ENCODE data around the gene OSTM1. TPM values are rescaled to one million over a fixed set of nuclear protein-coding genes. Genes with fewer than 3 reads are reported as not detected.
"Not testable (repeated sequence)": the region's sequence is repeated elsewhere in the genome, so short reads cannot be mapped to it uniquely, and the experiment has no call there.

OSTM1 gene
- total RNA-seq, 1 donor from 2014 or later: 43.2 TPM

DNA sequence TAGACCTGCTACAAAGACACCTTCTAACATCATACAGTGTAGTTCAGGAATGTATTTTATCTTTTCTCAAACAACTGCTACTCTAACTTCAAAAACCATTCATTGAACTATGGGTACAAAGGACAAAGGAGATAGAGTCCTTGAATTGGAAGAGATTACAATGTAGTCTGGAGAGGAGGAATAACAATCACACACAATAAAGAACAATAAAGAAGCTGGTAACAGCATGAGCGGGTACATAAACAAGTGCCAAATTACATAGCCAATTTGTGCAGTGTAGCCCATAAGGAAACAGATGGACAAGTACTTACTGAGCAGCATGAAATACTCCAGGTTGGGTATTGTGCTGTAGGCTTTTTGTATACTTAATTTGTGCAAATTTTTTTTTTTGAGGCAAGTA lies 44.3 kb downstream of the OSTM1 start:
- intact Hi-C loops (cut with DNase I): no loop called here
- DNase-seq (ENCODE audit: low spot score): no peak
- ATAC-seq: no peak

DNA sequence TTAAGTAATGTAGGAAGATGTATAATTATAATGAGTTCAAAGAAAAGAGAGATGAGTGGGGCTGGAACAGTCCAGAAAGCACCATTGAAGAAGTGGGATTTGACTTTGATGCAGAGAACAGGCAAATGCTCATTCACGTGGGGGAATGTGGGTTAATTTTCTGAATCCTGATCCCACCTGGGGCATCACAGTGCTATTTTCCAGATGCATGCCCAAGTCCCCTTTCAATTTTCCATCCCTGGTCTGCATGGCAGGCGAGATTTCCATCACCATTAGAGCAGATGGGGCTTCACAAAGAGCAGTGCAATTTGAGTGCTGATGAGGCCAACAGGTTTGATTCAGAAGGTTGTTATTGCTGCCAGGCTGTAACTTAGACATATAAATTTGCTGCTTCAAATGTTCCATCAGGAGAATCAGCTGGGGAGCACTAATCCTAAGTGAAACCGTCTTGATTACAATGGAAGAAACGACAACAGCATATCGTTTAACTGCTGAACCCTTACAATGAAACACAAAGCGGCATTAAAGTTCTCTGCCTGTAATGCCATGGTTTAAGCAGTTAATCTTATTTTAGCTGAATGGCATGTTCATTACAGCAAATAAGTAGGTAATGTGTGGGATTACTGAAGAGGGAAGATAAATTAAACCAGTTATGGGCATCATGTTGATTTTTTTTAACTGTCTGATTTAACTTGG lies 45.2 kb downstream of the OSTM1 start:
- DNase-seq (ENCODE audit: low spot score) (no peak), ATAC-seq (no peak)
- intact Hi-C loops (cut with DNase I): no loop called here

DNA sequence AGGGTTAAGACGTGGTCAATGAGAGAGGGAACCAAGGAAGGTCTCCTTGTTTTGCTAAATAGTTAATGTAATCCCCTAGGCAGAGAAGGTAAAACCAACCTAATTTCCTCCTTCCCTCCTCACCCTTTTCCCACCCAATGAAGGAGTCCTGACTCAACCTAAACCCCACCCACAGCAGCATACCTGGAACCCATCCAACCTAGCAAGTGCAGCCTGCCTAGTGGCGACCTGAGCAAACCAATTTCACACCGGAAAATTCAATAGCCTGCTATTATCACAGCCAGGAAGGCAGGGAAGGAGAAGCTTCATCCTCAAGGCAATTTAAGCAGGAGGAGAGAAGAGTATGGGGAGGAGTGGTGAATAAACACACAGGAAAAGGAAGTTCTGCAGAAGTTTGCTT lies 46.9 kb downstream of the OSTM1 start:
- DNase-seq (ENCODE audit: low spot score) (no peak), ATAC-seq (no peak)
- intact Hi-C loops (cut with DNase I): no loop called here

DNA sequence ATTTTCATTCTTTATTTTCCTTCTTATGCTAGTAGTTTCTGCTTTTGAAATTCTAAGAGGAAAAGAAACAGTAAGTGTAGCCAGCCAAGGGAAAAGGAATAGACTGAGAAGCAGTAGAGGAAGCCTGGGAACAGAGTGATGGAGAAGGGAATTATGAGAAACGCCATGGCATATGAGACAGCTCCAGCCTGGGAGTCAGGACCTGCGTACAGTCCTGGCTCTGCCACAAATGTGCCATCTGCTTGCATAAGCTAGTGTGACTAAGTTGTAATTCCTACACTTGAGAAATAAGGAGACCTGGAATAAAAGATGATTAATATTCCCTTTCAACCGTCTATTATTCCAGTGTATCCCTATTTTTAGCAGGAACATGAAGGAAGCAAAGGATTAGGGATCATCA lies 47.5 kb downstream of the OSTM1 start:
- intact Hi-C loops (cut with DNase I): no loop called here
- no peak for DNase-seq (ENCODE audit: low spot score)
- ATAC-seq: no peak

DNA sequence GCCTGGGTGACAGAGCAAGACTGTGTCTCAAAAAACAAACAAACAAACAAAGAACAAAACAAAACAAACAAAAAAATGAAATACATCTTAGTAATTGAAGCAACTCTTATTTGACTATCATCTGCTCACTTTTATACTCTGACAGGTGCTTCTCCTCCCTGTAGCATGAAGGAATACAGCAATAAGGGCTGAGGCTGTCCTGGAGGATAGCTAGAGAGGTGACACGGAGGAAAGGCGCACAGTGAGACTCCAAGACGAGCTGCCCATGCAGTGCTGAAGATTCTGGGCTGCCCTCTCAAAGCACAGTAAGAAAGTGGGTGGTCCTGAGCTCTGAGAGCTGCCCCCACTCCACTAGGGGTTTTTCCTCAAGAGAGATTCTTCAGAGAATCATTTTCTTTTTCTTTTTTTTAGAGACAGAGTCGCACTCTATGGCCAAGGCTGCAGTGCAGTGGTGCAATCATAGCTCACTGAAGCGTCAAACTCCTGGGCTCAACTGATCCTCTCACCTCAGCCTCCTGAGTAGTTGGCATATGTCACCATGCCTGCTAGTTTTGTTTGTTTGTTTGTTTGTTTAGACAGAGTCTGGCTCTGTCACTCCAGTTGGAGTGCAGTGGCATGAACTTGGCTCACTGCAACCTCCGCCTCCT lies 50.0 kb downstream of the OSTM1 start:
- intact Hi-C loops (cut with DNase I): no loop called here
- no peak for ATAC-seq
- no peak for DNase-seq (ENCODE audit: low spot score)

DNA sequence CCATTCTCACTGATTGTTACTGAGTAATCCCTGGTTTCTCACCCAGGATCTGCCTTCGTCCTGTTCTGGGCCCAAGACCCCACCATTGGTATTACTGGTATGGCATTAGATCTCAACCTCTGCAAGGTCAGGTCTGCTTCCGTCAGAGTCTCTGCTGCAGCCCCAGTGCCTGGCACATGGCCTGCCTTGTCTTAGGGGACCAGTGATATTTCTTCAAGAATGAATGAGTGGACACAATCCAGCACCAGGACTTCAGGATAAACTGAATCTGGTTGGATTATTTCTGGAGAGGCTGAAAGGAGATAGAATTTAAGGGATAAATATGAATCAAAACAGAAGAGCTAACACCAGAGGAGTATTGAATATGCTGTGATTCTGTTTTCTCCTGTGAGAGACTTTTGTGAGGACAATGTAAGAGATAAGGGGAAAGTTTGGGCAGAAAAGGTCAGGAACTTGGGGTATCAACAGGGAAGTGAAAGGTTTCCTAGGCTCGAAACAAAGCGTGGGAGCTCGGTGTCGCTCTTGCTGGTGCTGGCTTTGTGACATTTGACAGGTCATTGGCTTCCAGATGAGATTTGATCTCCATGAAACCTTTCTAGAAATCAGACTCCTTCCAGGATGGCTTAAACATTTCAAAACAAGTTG lies 53.9 kb downstream of the OSTM1 start:
- intact Hi-C loops (cut with DNase I): no loop called here
- ATAC-seq: peak; percentile 74
- DNase-seq (ENCODE audit: low spot score): no peak

DNA sequence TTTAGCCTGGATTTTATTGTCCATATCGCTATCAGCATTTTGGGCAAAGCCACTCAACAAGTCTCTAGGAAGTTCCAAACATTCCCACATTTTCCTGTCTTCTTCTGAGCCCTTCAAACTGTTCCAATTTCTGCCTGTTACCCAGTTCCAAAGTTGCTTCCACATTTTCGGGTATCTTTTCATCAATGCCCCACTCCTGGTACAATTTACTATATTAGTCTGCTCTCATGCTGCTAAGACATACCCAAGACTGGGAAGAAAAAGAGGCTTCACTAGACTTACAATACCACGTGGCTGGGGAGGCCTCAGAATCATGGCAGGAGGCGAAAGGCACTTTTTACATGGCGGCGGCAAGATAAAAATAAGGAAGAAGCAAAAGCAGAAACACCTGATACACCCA lies 58.3 kb downstream of the OSTM1 start:
- intact Hi-C loops (cut with DNase I); ATAC-seq; DNase-seq (ENCODE audit: low spot score): not testable (repeated sequence)

DNA sequence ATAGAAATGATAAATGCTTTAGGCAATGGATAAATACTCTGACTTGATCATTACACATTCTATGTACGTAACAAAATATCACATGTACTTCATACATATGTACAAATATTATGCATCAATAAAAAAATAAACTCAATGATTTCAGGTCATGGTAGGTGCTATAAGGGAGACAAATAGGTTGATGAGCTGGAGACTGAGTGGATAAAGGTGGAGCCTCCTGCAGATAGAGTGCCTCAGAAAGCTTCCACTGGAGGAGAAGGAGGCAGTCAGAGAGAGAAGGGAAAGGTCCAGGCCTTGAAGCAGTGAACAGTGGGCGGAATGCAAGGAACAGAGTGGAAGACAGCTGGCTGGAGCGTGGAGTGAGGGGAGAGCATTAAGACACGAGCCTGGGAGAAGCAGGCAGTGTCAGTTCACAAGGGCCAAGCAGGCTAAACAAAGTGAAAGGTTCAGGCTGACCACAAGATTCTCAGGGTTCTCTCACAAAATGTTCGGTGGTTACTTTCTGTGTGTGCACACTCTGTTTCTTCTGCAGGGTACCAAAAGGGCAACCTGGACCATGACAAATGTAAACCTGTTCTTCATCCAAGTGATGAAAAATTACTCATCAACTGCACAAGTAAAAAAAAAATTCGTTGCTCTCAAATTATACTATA lies 60.6 kb downstream of the OSTM1 start:
- DNase-seq (ENCODE audit: low spot score) (no peak), ATAC-seq (no peak)
- intact Hi-C loops (cut with DNase I): no loop called here

DNA sequence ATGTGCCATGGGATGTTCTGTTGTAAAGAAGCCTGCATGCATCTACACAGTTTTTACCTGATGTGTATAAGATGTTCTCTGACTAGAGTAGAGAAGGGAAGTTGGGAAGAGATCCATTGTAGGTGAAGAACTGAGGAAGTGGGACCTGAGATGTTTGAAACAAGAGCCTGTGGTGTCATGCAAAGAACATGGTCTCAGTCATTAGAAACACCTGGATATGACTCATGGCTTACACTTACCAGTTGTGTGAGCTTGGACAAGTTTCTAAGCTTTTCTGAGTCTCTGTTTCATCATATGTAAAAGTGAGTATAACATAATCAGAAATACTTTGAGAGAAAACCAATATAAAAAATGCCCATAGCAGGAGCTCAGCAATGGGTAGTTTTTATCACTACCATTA lies 64.6 kb downstream of the OSTM1 start:
- DNase-seq (ENCODE audit: low spot score) (no peak), ATAC-seq (no peak)
- intact Hi-C loops (cut with DNase I): no loop called here

DNA sequence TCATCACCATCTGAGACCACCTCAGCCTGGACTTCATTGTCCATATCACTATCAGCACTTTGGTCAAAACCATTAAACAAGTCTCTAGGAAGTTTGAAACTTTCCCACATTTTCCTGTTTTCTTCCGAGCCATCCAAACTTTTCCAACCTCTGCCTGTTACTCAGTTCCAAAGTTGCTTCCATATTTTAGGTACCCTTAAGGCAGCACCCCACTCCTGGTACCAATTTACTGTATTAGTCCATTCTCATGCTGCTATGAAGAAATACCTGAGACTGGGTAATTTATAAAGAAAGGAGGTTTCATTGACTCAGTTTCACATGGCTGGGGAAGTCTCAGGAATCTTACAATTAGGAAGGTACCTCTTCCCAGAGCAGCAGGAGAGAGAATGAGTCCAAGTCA lies 65.3 kb downstream of the OSTM1 start:
- ATAC-seq; DNase-seq (ENCODE audit: low spot score); intact Hi-C loops (cut with DNase I): not testable (repeated sequence)

DNA sequence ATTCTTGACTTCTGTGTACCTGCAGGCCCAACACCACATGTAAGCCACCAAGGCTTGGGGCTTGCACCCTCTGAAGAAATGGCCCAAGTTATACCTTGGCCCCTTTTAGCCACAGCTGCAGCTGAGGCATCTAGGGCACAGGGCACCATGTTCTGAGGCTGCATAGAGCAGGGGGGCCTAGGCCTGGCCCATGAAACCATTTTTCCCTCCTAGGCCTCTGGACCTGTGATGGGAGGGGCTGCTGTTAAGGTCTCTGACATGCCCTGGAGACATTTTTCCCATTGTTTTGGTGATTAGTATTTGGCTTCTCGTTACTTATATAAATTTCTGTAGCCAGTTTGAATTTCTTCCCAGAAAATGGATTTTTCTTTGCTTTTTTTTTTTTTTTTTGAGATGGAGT lies 66.2 kb downstream of the OSTM1 start:
- DNase-seq (ENCODE audit: low spot score) (no peak), ATAC-seq (no peak)
- intact Hi-C loops (cut with DNase I): no loop called here

DNA sequence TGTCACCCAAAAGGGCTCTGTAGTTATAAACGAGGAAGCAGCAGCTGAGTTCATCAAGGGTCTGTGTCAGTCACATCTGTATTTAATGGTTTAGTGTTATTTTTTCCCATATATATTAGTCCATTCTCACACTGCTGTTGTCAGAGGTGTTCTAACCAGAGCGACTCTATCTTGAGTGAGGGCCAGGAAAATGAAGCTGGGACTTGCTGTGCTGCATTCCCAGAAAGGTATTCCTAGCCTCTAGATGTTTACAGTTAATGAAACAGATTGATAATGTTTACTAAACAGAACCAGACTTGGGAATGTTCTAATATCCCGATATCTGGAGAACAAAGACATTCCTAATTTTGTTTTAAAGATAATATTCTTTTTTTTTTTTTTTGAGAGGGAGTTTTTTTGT lies 68.6 kb downstream of the OSTM1 start:
- DNase-seq (ENCODE audit: low spot score): no peak
- ATAC-seq: no peak
- intact Hi-C loops (cut with DNase I): no loop called here

DNA sequence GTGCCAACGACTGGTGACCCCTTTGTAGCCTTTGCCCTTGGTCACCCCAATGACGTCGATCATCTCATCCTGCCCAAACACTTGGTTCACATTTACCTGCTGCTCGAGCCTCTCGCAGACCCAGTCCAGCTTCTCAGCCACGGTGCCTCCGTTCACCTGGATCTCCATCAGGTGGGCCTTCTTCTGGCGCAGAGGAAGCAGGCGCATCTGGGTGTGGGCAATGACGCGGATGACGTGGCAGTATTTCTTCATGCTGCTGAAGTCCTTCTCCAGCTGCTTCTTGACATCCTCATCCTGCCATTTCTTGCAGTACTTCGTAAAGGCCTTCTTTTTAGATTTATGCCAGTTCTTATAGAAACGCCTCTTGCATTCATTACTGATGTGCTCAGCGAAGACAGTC lies 69.7 kb downstream of the OSTM1 start:
- DNase-seq (ENCODE audit: low spot score): no peak
- intact Hi-C loops (cut with DNase I): no loop called here
- no peak for ATAC-seq

DNA sequence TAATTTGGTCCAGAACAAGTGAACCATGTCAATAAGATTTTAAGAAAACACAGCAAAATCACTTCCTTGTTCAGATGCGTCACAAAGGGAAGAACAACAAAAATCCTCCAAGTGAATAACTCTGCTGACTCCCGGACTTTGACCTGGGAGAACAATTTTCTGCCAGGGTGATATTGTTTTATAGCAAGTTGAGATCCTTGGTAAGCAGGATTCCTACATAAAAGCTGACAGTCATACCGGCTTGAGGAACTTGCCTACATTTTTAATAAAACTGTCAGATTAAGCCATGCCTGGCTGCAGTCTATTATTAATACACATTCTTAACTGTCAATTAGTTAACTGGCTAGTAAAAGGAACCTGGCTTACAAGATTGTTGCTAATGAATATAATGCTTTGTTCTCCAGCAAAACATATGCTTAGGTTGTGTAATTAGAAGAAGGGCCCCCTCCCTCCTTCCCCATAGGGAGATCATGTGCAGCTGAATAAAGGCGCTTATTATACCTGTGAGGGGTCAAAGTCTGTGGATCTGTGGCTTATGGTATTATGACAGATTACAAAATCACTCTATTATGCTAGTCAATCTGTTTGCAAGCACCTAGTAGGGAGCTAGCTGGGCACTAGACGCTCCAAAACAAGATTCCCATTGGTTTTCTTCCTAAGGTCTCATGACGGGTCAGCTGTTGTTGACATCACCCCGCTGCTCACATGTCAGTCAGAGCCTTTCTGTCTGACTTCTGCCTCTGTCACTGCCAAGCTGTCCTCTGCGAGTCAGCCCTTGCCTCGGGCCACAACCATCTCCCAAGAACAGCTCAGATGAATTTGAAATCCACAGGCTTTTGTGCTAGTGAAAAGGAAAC lies 71.9 kb downstream of the OSTM1 start:
- DNase-seq (ENCODE audit: low spot score): no peak
- intact Hi-C loops (cut with DNase I): no loop called here
- peak; percentile 83 for ATAC-seq

DNA sequence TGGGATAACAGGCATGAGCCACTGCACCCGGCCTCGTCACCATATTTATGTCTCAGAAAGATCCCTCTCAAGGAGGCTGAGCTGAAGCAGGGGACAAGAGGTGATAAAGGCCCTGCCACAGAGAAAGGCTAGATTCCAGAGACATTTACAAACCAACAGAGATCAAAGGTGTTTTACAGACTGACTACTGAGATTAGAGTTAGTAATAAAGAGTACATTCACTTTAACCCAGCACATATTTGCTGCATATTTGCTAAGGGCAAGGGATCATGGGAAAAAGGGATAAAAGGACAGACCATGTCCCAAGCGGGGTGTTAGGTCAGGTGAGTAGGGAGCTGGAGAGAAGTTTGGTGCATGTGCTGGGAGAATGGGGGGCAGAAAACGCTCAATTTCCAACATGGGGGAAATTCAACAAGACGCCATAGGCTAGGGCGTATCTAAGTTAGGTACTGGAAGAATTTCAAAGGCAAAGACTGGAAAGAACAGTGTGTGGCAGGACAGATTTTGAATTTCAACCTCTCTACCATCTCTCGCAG lies 72.8 kb downstream of the OSTM1 start:
- intact Hi-C loops (cut with DNase I): no loop called here
- no peak for ATAC-seq
- no peak for DNase-seq (ENCODE audit: low spot score)

DNA sequence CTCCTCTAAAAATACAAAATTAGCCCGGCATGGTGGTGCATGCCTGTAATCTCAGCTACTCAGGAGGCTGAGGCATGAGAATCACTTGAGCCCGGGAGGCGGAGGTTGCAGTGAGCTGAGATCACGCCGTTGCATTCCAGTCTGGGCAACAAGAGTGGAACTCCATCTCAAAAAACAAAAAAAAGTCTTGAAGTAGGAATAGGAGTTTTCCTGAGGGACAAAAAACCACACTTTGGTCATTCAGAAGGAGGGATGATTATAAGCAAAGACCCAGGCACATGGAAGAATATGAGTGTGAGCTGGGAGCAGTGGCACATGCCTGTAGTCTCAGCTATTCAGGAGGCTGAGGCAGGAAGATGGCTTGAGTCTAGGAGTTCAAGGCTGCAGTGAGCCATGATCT lies 74.3 kb downstream of the OSTM1 start:
- ATAC-seq; intact Hi-C loops (cut with DNase I); DNase-seq (ENCODE audit: low spot score): not testable (repeated sequence)

DNA sequence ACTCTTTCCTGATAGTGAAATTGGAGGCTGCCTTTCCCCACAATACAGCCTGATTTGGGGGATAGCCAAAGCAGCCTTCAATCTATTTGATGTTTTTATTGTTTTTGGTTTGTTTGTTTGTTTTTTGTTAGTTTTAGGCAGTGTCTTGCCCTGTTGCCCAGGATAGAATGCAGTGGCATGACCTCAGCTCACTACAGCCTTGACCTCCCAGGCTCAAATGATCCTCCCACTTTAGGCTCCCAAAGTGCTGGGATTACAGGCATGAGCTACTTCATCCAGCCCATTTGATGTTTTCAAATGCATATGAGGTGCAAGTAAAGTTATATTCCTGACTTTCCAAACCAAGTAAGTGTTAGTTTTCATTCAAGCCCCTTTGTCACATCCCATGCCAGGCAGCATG lies 75.2 kb downstream of the OSTM1 start:
- intact Hi-C loops (cut with DNase I): no loop called here
- DNase-seq (ENCODE audit: low spot score) (no peak), ATAC-seq (no peak)

DNA sequence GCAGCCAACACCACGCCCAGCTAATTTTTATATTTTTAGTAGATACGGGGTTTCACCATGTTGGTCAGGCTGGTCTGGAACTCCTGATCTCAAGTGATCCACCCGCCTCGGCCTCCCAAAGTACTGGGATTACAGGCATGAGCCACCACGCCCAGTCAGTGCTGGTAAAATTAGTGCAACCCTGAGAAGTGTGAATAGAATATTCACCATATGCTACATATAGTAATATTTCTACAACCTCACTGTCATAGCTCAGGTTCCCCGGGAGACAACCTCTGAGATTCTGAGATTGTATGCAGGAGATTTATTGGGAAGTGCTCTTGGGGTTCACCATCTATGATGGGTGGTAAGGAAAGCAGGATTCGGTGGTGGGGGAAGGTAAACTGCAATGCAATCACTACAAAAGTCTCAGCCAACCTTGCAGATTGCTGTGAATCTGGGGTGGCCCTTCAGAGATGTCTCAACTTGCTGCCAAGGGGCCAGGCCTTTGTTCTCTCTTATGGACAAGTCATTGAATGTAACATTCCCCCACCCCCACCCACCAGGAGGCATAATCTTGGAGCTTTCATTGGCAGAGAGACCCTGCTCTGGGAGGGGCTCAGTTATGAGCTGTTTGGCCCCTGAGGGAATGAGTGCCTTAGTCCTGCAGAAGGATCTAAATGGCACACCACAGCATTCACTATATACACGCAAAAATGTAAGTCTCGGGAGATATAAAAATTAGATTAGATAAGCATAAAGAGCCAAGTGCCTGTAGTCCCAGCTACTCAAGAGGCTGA lies 82.6 kb downstream of the OSTM1 start:
- ATAC-seq (no peak), DNase-seq (ENCODE audit: low spot score) (no peak)
- intact Hi-C loops (cut with DNase I): no loop called here
